NT2/D1 (cell line): ENCODE measurements around the gene FREY1.

Experiments used
- SUZ12 ChIP-seq: IDR thresholded peaks from 2 replicates; pipeline ENCODE4 v1.6.1; 2011; ENCODE audit not compliant: insufficient read length, insufficient read depth; ENCODE audit errors: extremely low read depth
- YY1 ChIP-seq: IDR thresholded peaks from 2 replicates; pipeline ENCODE4 v1.6.1; 2011; ENCODE audit not compliant: insufficient read length, insufficient read depth
- ZNF274 ChIP-seq: IDR thresholded peaks from 2 replicates; pipeline ENCODE4 v1.6.1; 2011; ENCODE audit warnings: mild to moderate bottlenecking, low read depth, low read length

GRCh38 chr11:45932217-45932616 lies 25.1 kb upstream of the FREY1 start:
- TF ChIP-seq YY1 (no peak), SUZ12 (no peak), ZNF274 (no peak)
